Memory B cell (primary cell): ENCODE measurements around the gene C5orf24.
"Not testable (repeated sequence)": the region's sequence is repeated elsewhere in the genome, so short reads cannot be mapped to it uniquely, and the experiment has no call there.

Experiments used
- ATAC-seq: fragments of 150-1000 bp; cut with Tn5 transposase; 2 replicates; pipeline ENCODE4 v1.10.0; 2021; ENCODE audit warnings: low read depth, mild to moderate bottlenecking, moderate library complexity
- DNase-seq, 2 donors: peaks; one replicate each; pipeline ENCODE4 v3.0.0; 2022; ENCODE audit warnings: low spot score in 2 of 2
- H3K27ac Mint-ChIP-seq: one replicate; pipeline ENCODE4 v1.8.0; 2022; ENCODE audit warnings: mild to moderate bottlenecking, moderate library complexity, mixed read lengths
- H3K27me3 Mint-ChIP-seq: one replicate; pipeline ENCODE4 v1.8.0; 2022; ENCODE audit warnings: mixed read lengths
- H3K36me3 Mint-ChIP-seq: one replicate; pipeline ENCODE4 v1.8.0; 2022; ENCODE audit warnings: mild to moderate bottlenecking, mixed read lengths
- H3K4me1 Mint-ChIP-seq: one replicate; pipeline ENCODE4 v1.8.0; 2022; ENCODE audit warnings: mixed read lengths
- H3K4me3 Mint-ChIP-seq: one replicate; pipeline ENCODE4 v1.8.0; 2022; ENCODE audit warnings: mild to moderate bottlenecking, moderate library complexity, mixed read lengths
- H3K9me3 Mint-ChIP-seq: one replicate; pipeline ENCODE4 v1.8.0; 2022; ENCODE audit warnings: mixed read lengths

Gene C5orf24

GRCh38 chr5:134838361-134838760, 7.4 kb upstream of the C5orf24 start:
- H3K27ac Mint-ChIP-seq, H3K4me3 Mint-ChIP-seq, H3K27me3 Mint-ChIP-seq, H3K4me1 Mint-ChIP-seq, H3K36me3 Mint-ChIP-seq, H3K9me3 Mint-ChIP-seq, DNase-seq, ATAC-seq: not testable (repeated sequence)

GRCh38 chr5:134840811-134841210, 5.0 kb upstream of the C5orf24 start:
- H3K4me1 Mint-ChIP-seq = peaks cover 8% of the 10 kb centered on the region
- H3K36me3 Mint-ChIP-seq = peaks cover 7% of the 10 kb centered on the region
- H3K27me3 Mint-ChIP-seq = no peaks in the 10 kb centered on the region
- ATAC-seq (no peak), DNase-seq (no peak)
- no peak overlapping the region for H3K4me3 Mint-ChIP-seq
- H3K9me3 Mint-ChIP-seq = no peaks in the 10 kb centered on the region
- no peak overlapping the region for H3K27ac Mint-ChIP-seq

- ATAC-seq = no peak
- Mint-ChIP-seq H3K27me3 (no peaks in the 10 kb centered on the region), H3K36me3 (peaks cover 8% of the 10 kb centered on the region)
Observed at GRCh38 chr5:134844252-134844651, 1.5 kb upstream of the C5orf24 start.

GRCh38 chr5:134845335-134845851, 375 bp upstream of the C5orf24 start:
- peaks cover 6% of the 10 kb centered on the region for H3K36me3 Mint-ChIP-seq
- H3K4me1 Mint-ChIP-seq = peaks cover 17% of the 10 kb centered on the region
- DNase-seq = no peak
- peak overlapping the region; percentile 98 for H3K27ac Mint-ChIP-seq
- ATAC-seq = no peak
- peak overlapping the region; percentile 92 for H3K4me3 Mint-ChIP-seq
- H3K27me3 Mint-ChIP-seq = no peaks in the 10 kb centered on the region
- no peaks in the 10 kb centered on the region for H3K9me3 Mint-ChIP-seq

More at GRCh38 chr5:134844252-134844651, 1.5 kb upstream of the C5orf24 start:
- no peak for DNase-seq
- H3K4me3 Mint-ChIP-seq = no peak overlapping the region
- H3K4me1 Mint-ChIP-seq = peaks cover 15% of the 10 kb centered on the region
- no peak overlapping the region for H3K27ac Mint-ChIP-seq
- H3K9me3 Mint-ChIP-seq = no peaks in the 10 kb centered on the region

- peaks cover 4% of the 10 kb centered on the region for H3K36me3 Mint-ChIP-seq
- no peak for ATAC-seq
- peak overlapping the region; percentile 98 for H3K27ac Mint-ChIP-seq
- no peak for DNase-seq
- no peaks in the 10 kb centered on the region for H3K9me3 Mint-ChIP-seq
- H3K4me1 Mint-ChIP-seq = peaks cover 19% of the 10 kb centered on the region
- H3K4me3 Mint-ChIP-seq = peak overlapping the region; percentile 92
- H3K27me3 Mint-ChIP-seq = no peaks in the 10 kb centered on the region
Observed at GRCh38 chr5:134846641-134846960, 833 bp downstream of the C5orf24 start.

GRCh38 chr5:134849434-134849933, 3.7 kb downstream of the C5orf24 start:
- not testable (repeated sequence) for H3K4me3 Mint-ChIP-seq, H3K9me3 Mint-ChIP-seq, H3K27me3 Mint-ChIP-seq, H3K27ac Mint-ChIP-seq, ATAC-seq, H3K36me3 Mint-ChIP-seq, DNase-seq
- H3K4me1 Mint-ChIP-seq = peaks cover 22% of the 10 kb centered on the region

GRCh38 chr5:134851307-134851923, 5.6 kb downstream of the C5orf24 start:
- Mint-ChIP-seq H3K27ac (no peak overlapping the region), H3K4me1 (peaks cover 15% of the 10 kb centered on the region), H3K9me3 (no peaks in the 10 kb centered on the region), H3K4me3 (no peak overlapping the region), H3K27me3 (no peaks in the 10 kb centered on the region), H3K36me3 (peaks cover 6% of the 10 kb centered on the region)
- DNase-seq (no peak), ATAC-seq (no peak)

- H3K4me3 Mint-ChIP-seq, H3K4me1 Mint-ChIP-seq, ATAC-seq, H3K9me3 Mint-ChIP-seq, DNase-seq, H3K27me3 Mint-ChIP-seq, H3K27ac Mint-ChIP-seq, H3K36me3 Mint-ChIP-seq: not testable (repeated sequence)
Observed at GRCh38 chr5:134856465-134856864, 10.7 kb downstream of the C5orf24 start.

GRCh38 chr5:134857401-134857800, 11.6 kb downstream of the C5orf24 start:
- H3K27ac Mint-ChIP-seq = no peak overlapping the region
- H3K36me3 Mint-ChIP-seq = peaks cover 10% of the 10 kb centered on the region
- peaks cover 9% of the 10 kb centered on the region for H3K4me1 Mint-ChIP-seq
- H3K4me3 Mint-ChIP-seq = no peak overlapping the region
- DNase-seq = no peak
- no peaks in the 10 kb centered on the region for H3K9me3 Mint-ChIP-seq
- ATAC-seq = no peak
- H3K27me3 Mint-ChIP-seq = no peaks in the 10 kb centered on the region

GRCh38 chr5:134864707-134865106, 18.9 kb downstream of the C5orf24 start:
- H3K36me3 Mint-ChIP-seq = peaks cover 2% of the 10 kb centered on the region

GRCh38 chr5:134873494-134873893, 27.7 kb downstream of the C5orf24 start:
- DNase-seq (peak in 1 of 2 donors; percentile 11), ATAC-seq (peak; percentile 30)
- no peaks in the 10 kb centered on the region for H3K27me3 Mint-ChIP-seq
- H3K36me3 Mint-ChIP-seq = peaks cover 4% of the 10 kb centered on the region
- no peaks in the 10 kb centered on the region for H3K9me3 Mint-ChIP-seq
- peak overlapping the region; percentile 97 for H3K27ac Mint-ChIP-seq
- H3K4me3 Mint-ChIP-seq = peak overlapping the region; percentile 99
- peaks cover 34% of the 10 kb centered on the region for H3K4me1 Mint-ChIP-seq

More at GRCh38 chr5:134864707-134865106, 18.9 kb downstream of the C5orf24 start:
- DNase-seq = no peak
- Mint-ChIP-seq H3K9me3 (no peaks in the 10 kb centered on the region), H3K4me3 (no peak overlapping the region), H3K4me1 (no peaks in the 10 kb centered on the region), H3K27me3 (no peaks in the 10 kb centered on the region), H3K27ac (no peak overlapping the region)
- ATAC-seq = no peak

GRCh38 chr5:134873987-134874830, 28.4 kb downstream of the C5orf24 start, which contains the start of gene TXNDC15:
Gene TXNDC15 (plus strand): TSS chr5:134874371. CDS start chr5:134874428, 57 bp downstream.
- DNase-seq (peak; percentile 68 to 78), ATAC-seq (peak; percentile 91)
- H3K27ac Mint-ChIP-seq = peak within 1 kb of the TSS; percentile 97
- H3K4me3 Mint-ChIP-seq = peak within 1 kb of the TSS; percentile 99
- H3K27me3 Mint-ChIP-seq = no peaks in the 10 kb centered on the region
- H3K9me3 Mint-ChIP-seq = no peaks in the 10 kb centered on the region
- peaks cover 4% of the 10 kb centered on the region for H3K36me3 Mint-ChIP-seq
- H3K4me1 Mint-ChIP-seq = peaks cover 35% of the 10 kb centered on the region

- DNase-seq (peak; percentile 5 to 13), ATAC-seq (peak; percentile 15)
- Mint-ChIP-seq H3K36me3 (peaks cover 6% of the 10 kb centered on the region), H3K4me3 (peak overlapping the region; percentile 99), H3K27ac (peak overlapping the region; percentile 97), H3K4me1 (peaks cover 37% of the 10 kb centered on the region), H3K9me3 (no peaks in the 10 kb centered on the region), H3K27me3 (no peaks in the 10 kb centered on the region)
Observed at GRCh38 chr5:134874831-134875655, 29.3 kb downstream of the C5orf24 start.
